Activated CD8-positive, alpha-beta memory T cell treated with anti-CD3 and anti-CD28 coated beads for 1 hour (primary cell): ENCODE data around the gene ACY1.

Experiments
- DNase-seq, 2 donors: peaks; one replicate each; pipeline ENCODE4 v3.0.0-alpha.2; 2020; ENCODE audit warnings: low read depth in 1 of 2; ENCODE audit errors: extremely low read depth in 1 of 2

ACY1 gene

DNA sequence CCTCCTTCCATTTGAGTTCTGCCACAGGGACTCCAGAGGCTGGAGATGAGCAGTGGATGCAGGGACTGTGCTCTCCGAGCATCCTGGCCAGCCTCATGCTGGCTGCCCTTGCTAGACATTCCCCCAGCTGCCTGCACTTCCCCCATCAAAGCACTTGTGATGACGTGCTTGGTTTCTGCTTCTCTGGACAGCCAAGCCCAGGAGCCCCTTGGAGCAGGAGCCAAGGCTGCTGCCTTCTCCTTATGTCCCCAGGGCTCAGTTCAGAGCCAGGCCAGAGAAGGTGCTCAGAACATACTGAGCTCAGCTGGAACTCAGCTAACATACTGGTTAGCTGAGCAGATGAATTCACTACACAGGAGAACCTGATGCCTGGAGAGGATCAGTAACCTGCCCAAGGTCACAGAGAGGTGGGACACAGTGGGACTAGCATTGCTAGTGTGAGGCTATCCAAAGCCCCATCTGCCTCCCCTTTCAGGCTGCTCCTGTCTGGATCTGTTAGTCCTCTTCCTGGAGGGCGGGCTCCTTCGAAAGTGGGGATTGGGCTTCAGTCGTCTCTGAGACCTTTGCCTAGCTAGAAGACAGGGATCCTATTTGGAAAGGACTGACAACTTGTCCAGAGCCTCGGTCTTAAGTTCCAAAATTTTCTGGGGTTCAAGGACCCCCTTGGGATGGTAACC lies 20.3 kb upstream of the ACY1 start:
- DNase-seq = no peak

- no peak for DNase-seq
These were observed 19.3 kb upstream of the ACY1 start for GRCh38 chr3:51963951-51964451.

DNA sequence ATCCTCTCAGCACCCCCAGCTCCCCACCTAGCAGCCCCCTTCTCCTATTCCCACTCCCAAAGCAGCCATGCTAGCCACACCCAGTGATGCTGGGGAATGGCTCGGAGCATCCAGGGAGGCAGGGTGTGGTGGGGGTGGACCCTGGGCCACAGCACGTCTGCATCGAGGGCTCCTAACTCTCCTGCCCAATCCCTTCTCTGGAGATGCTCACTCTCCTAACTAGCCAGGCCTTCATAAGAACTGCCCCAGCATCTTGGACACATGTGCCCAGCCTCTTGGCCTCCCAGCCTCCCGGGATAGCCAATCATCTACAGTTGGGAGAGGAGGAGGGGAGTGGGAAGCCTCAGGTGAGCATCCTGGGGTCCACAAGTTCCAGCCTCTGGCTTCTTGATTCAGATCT lies 18.8 kb upstream of the ACY1 start:
- no peak for DNase-seq

- DNase-seq = no peak
These were observed 17.3 kb upstream of the ACY1 start for GRCh38 chr3:51966016-51966415.

DNA sequence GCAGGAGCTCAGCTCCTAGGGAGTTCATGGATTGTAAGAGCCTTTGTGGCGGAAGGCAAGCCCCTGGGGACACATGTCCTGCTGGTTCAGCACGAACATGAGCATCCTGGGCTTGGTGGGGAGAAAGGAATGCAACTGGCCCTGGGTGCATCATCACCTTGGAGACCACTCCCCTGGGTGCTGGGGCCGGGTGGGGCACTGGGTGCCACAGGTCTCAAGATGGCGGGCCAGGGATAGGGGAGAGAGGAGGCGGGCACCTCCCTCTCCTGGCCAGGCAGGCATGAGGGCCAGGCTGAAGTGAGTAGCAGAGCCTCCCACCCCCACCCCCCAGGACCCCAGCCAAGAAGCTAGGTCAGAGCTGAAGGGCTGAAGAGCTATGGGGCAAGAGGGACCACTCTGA lies 16.8 kb upstream of the ACY1 start:
- DNase-seq = no peak

- DNase-seq = no peak
These were observed 16.4 kb upstream of the ACY1 start for GRCh38 chr3:51966922-51967383.

DNA sequence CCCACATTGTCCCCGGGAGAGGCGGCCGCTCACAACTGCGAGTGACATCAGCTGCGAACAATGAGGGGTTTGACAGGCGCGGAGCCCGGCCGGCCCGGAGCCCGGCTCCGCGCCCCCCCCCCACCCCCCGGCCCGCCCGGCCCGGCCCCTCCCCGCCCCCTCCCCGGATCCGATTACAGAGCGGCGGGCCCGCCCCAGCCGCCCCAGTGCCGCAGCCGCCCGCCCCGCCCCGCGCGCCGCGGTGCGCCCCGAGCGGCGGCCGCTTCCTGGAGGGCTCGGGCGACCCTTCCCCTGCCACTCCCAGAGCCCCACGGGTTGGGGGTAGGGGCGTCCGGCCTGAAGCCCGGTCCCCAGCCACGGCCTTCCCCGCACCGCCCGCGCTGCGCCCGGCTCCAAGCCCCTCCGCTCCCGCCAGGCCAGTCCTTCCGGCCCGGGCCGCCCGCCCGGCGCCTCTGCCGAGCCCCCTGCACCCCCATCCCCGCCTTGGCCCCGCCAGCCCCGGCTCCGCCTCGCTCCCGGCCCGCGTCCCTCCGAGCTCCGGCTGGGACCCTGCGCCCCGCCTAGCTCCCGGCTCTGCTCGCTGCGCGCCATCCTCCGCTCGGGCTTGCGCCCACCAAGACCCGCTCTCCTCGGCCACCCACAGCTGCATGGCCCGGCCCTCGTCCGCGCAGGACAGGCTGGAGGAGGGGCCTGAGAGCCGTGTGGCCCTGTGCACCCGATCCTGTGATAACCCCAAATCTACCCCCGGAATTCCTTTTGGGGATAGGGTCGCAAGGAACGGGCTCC lies 15.8 kb upstream of the ACY1 start, which contains the start of gene PCBP4:
PCBP4 (minus strand) TSS at position 71 of the 786 bp plus-strand sequence. CDS start 6,214 bp downstream, outside the sequence.
- no peak for DNase-seq

DNA sequence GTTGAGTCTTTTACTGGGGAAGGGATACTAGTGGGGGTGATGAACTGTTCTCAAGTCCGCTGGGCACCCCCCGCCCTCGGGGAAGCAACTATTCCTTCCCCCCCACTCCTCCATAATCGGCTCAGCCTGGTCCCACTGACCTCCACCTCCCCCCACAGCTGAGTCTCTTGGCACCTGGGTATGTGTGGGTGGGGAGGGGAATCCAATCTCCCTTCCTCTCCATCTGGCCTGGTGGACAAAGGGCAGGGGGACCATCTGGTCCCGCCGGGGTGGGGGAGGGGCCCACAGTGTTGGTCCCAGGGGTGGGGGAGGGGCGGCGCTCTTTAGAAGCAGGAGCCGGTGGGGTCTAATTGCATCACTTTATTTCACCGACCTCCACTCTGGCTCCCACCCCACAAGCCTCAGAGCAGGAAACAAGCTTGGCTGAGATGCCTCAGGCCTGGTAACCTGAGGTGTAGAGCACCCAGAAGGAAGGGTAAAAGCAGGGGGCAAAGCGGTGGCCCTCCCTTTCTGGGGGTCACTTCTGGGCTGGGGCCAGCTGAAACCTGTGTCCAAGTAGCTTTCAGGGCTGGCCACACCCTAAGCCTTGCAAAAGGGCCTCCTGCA lies 15.1 kb upstream of the ACY1 start:
- DNase-seq = no peak

- DNase-seq = no peak
These were observed 14.3 kb upstream of the ACY1 start for GRCh38 chr3:51968883-51969678.

DNA sequence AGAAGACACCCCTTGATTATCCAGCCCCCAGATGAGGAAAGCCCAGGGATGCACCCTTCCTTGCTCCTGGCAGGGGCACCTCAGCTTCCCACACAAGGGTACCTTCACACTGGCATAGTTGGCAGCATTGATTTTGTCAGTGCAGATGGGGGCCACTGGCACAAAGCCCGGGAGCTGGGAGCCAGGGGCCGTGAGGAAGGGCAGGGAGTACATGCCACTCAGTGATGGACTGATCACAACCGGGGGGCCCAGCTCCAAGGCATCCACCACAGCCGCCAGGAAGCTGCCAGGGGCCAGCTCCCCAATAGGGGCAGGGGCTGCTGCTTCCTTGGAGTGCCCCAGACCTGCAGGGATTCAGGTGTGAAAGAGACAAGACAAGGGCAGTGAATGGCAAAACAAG lies 13.5 kb upstream of the ACY1 start:
- no peak for DNase-seq

DNA sequence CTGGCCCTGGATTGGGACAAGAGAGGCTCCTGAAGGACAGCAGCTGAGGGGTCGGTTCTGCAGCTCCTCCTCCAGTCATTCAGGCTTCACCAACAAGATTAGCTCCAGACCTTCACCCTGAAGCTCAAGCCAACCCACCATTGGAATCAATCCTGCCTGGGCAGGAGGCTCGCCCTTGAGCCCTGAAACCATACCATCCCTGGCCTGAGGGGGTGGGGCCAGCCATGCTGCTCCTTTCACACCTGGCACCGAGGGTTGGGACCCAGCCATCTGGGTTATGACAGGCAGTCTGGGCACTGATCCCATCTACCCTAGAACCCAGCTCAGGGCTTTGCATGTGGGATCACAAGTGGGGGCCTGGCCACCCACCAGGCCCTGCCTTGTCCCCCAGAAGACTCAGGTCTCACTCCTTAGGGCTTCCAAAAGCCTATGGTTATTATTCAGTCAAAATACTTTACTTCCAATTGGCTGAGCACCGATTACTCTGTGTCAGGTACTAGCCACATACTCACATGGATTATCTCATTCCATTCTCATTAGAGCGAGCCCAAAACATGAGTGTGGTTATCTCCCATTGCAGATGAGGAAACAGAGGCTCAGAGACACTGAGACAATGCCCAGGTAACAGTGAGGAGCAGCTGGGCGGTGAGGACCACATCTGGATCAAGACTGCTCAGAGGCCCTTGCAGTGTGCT lies 12.6 kb upstream of the ACY1 start:
- DNase-seq = no peak

- no peak for DNase-seq
These were observed 12.0 kb upstream of the ACY1 start for GRCh38 chr3:51971350-51971749.

DNA sequence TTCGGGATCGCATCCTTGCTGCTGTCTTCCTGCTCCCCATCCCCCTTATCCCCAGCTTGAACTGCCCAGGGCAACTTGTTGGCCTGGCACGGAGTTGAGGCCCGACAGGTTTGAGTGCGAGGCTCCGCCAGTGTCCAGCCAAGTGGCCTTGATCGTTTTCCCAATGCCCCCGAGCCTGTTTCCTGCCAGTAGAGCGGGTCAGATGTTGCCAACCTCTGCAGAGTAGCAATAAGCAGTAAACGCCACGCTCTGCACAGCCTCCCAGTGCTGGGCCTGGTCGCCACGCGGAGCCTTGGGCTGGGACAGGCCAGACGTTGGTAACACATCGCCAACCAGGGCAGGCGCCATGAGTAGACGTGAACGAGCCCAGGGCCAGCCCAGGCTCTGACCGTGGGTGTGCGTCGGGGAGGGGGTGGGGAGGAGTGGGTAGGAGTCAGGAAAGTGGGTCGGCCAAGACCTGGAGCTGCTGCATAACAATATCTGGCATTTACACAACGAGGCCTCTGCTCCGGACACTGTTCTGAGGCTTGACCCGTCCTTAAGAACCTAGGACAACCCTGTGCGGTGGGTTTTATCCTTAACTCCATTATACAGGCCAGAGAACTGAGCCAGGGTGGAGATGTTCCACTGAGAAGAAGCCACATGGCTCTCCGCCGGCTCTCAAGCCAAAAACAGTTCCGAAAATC lies 8.9 kb upstream of the ACY1 start:
- no peak for DNase-seq

DNA sequence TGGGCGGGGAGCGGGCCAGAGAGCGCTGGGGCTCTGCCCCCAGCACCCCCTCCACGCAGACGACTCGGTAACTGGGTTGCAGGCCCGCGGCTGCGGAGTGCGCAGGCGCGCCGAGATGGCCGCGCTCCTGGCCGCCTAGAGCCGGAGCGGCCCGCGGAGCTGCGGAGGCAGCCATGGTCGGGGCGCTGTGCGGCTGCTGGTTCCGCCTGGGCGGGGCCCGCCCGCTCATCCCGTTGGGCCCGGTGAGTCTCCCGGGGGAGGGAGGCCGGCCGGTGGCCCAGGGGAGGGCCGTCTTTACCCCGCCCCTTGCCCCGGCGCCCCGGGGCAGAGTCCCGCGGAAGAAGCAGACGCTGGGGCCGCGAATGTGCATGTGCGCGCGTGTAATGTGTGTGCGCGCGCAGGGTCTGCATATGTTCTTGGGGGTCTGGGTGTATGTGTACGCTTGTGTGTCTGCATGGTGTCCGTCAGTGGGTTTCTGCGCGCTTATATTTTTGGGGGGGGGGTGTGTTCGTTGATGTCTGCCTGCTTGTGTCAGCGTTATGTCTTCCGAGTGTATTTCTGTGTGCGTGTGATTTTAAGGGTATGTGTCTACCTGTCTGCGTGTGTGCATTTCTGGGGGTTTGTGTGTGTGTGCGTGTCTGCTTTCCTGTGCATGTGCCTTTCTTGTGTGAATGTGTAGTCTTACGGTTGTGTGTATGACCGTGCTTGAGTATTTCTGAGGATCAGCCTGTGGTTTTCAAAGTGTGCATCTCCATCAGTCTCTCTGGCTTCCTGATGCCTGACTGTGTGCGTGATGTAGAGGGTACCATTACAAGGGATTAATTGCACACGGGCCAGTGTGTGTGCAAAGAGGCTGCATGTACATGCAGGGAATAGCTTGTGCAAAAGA lies 8.1 kb upstream of the ACY1 start, which contains the start of gene ABHD14A:
ABHD14A (plus strand) TSS at position 102 of the 889 bp plus-strand sequence; CDS start at position 174, 72 bp downstream.
- DNase-seq = peak in 1 of 2 donors; percentile 54

GRCh38 chr3:51975852-51976549 lies 7.3 kb upstream of the ACY1 start:
- DNase-seq = no peak

DNA sequence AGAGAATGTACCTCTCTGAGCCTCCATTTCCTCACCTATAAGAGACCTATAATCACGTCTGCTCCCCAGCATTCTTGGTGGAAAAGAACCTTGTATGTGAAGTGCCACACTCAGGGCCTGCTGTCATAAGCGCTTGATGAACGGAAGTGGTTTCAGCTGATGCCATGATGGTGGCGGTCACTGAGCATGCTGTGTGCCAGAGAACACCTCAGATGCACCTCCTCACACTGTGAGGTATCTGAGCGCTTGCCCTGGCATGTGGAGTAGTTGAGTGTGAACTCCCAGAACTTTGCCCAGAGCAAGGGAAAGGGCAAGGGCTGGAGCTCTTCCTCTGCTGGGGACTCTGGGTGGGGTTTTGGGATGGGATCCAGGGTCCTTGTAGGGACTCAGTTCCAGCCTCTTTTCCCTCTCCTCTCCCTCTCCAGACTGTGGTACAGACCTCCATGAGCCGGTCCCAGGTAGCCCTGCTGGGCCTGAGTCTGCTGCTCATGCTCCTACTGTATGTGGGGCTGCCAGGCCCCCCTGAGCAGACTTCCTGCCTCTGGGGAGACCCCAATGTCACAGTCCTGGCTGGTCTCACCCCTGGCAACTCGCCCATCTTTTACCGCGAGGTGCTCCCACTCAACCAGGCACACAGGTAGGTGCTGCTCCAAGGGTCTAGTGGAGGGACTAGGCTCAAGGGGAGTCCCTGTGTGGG lies 5.7 kb upstream of the ACY1 start:
- DNase-seq = no peak

- DNase-seq = no peak
These were observed 5.2 kb upstream of the ACY1 start for GRCh38 chr3:51978143-51978502.
